ENCODE results near the gene PPIF. TPM values are rescaled to one million over a fixed set of nuclear protein-coding genes. Genes with fewer than 3 reads are reported as not detected.

The PPIF gene
- total RNA-seq, 2 donors from 2014 or later = 63.0 to 87.6 TPM

DNA sequence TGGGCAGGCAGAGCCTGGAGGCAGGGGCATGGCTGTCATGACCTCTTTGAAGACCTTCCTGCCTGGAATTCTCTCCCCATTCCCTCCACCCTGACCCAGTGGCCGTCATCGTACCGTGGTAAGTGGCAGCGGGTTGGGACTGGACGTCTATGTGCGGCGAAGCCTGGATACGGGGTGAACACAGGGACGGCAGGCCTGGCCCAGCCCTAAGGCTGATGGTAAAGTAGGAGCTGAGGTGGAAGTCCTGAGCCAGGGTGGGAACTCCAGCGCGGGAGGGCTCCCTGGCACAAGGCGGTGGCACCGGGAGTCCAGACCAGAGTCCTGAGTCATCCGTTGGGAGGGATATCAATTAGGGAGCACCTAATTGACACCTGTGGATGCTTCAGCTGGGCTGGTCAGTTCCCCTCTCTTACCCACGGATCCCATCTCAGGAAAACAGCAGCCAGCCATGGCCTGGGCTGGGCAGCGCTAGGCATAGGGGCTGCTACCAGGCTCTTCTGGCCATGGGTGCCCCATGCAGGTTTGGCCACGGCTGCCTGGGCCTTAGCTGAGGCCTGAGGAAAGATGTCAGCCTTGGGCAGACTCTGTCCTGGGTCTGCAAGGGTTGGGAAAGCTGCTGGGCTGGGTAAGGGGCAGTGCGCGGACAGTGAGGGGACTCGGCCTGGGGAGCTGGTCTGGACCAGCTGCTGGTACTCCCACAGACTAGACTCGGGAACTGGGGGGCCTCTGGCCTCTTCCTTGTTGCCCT, 3.3 kb downstream of the PPIF start:
- Histone ChIP-seq H3K9me3 (no peaks in the 10 kb centered on the region), H3K27me3 (no peaks in the 10 kb centered on the region), H3K4me1 (peaks cover 0 to 34% of the 10 kb centered on the region in 2 donors), H3K27ac (no peak overlapping the region), H3K36me3 (peaks cover 65% of the 10 kb centered on the region), H3K4me3 (no peak overlapping the region)
- peak; percentile 56 for DNase-seq (ENCODE audit: low spot score)
- TF ChIP-seq, protein P1, sequence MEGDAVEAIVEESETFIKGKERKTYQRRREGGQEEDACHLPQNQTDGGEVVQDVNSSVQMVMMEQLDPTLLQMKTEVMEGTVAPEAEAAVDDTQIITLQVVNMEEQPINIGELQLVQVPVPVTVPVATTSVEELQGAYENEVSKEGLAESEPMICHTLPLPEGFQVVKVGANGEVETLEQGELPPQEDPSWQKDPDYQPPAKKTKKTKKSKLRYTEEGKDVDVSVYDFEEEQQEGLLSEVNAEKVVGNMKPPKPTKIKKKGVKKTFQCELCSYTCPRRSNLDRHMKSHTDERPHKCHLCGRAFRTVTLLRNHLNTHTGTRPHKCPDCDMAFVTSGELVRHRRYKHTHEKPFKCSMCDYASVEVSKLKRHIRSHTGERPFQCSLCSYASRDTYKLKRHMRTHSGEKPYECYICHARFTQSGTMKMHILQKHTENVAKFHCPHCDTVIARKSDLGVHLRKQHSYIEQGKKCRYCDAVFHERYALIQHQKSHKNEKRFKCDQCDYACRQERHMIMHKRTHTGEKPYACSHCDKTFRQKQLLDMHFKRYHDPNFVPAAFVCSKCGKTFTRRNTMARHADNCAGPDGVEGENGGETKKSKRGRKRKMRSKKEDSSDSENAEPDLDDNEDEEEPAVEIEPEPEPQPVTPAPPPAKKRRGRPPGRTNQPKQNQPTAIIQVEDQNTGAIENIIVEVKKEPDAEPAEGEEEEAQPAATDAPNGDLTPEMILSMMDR (IDR thresholded peaks at IDR 0.05) = no peak

DNA sequence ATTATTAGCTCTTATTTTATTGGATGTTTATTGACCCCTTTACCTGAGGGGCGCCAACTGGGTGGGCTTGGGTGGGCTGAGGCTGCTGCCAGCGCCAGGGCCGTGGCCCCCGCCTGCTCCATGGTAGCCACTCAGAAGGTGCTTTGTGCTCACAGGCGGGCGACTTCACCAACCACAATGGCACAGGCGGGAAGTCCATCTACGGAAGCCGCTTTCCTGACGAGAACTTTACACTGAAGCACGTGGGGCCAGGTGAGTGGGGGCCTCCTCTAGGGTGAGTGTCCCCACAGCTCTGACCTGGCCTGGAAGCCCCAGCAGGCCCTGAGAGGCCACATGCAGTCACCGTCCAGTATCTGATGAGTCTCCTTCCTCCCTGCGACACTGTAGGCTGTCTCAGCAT, 4.1 kb downstream of the PPIF start:
- TF ChIP-seq, protein P1 (IDR thresholded peaks at IDR 0.05) = no peak
- peaks cover 0 to 34% of the 10 kb centered on the region in 2 donors for H3K4me1 ChIP-seq
- H3K9me3 ChIP-seq = no peaks in the 10 kb centered on the region
- H3K27ac ChIP-seq = no peak overlapping the region
- no peak for DNase-seq (ENCODE audit: low spot score)
- H3K27me3 ChIP-seq = no peaks in the 10 kb centered on the region
- H3K36me3 ChIP-seq = peaks cover 73% of the 10 kb centered on the region
- H3K4me3 ChIP-seq = no peak overlapping the region

DNA sequence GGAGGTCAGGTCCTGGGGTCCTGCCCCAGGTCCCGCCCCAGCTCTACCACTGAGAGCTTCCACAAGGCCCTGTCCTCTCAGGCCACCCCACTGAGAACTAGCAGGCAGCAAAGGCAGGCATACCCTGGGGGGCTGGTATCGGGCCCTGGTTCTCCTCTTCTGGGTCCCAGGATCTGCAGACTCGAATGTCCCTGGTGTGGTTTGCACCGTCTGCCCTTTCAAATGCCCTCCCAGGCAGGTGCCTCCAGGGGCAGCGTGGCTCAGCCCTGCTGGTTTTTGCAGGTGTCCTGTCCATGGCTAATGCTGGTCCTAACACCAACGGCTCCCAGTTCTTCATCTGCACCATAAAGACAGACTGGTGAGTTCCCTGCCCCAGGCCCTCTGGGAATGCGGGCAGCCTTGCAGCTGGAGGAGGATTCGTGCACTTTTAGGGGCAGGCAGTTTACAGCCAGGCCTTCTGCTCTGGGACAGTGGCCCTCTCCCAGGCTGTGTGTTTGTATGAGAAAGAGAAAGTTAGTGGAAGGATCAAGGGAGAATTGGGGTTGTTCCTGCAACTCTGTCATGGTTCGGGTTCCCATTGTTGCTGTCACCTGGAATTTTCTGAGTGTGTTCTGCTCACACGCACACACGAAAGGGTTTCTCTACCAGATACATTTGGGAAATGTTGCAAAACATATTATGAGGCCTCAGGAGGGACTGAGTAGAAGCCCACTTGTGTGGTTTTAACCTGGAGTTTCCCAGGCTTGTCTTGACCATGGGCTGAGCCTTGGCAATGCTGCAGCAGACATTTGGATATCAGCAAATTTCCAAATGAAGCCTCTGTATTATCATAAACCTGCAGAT, 5.0 kb downstream of the PPIF start:
- Histone ChIP-seq H3K27me3 (no peaks in the 10 kb centered on the region), H3K4me3 (no peak overlapping the region), H3K36me3 (peaks cover 73% of the 10 kb centered on the region), H3K9me3 (no peaks in the 10 kb centered on the region), H3K27ac (no peak overlapping the region), H3K4me1 (peaks cover 0 to 26% of the 10 kb centered on the region in 2 donors)
- TF ChIP-seq, protein P1 (IDR thresholded peaks at IDR 0.05) = no peak
- DNase-seq (ENCODE audit: low spot score) = no peak

DNA sequence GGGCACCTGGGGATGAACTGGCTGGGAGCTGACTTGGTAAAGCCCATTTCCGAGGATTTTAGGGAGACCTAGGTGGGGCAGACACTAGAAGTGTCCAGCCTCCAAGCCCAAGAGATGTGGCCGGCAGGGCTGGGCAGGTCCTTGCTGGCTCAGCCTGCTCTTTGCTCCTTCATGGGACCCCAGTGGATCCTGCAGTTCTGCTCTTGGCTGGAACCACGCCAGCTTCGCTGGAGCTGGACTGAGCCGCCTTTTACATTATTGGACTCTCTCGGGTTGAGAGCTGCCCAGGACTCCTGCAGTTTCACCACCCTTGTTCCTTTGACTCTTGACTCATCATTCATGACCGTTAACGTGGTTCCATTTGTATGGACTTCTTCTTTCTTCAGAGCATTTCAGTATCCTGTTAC, 5.7 kb downstream of the PPIF start:
- H3K4me1 ChIP-seq = peaks cover 0 to 21% of the 10 kb centered on the region in 2 donors
- no peaks in the 10 kb centered on the region for H3K27me3 ChIP-seq
- TF ChIP-seq, protein P1 (IDR thresholded peaks at IDR 0.05) = no peak
- H3K9me3 ChIP-seq = no peaks in the 10 kb centered on the region
- DNase-seq (ENCODE audit: low spot score) = no peak
- no peak overlapping the region for H3K27ac ChIP-seq
- H3K36me3 ChIP-seq = peaks cover 73% of the 10 kb centered on the region
- no peak overlapping the region for H3K4me3 ChIP-seq

DNA sequence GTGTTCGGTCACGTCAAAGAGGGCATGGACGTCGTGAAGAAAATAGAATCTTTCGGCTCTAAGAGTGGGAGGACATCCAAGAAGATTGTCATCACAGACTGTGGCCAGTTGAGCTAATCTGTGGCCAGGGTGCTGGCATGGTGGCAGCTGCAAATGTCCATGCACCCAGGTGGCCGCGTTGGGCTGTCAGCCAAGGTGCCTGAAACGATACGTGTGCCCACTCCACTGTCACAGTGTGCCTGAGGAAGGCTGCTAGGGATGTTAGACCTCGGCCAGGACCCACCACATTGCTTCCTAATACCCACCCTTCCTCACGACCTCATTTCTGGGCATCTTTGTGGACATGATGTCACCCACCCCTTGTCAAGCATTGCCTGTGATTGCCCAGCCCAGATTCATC, 6.5 kb downstream of the PPIF start:
- no peak for DNase-seq (ENCODE audit: low spot score)
- H3K4me1 ChIP-seq = peaks cover 0 to 14% of the 10 kb centered on the region in 2 donors
- H3K36me3 ChIP-seq = peaks cover 73% of the 10 kb centered on the region
- TF ChIP-seq, protein P1 (IDR thresholded peaks at IDR 0.05) = no peak
- no peaks in the 10 kb centered on the region for H3K27me3 ChIP-seq
- no peak overlapping the region for H3K4me3 ChIP-seq
- no peaks in the 10 kb centered on the region for H3K9me3 ChIP-seq
- no peak overlapping the region for H3K27ac ChIP-seq
